SH-SY5Y (cell line): Measurements from ENCODE around the gene ST8SIA6.

Experiments used
- GATA2 ChIP-seq: IDR thresholded peaks from 2 replicates; pipeline ENCODE4 v1.6.1; 2011; ENCODE audit warnings: mild to moderate bottlenecking, low read depth, low read length
- GATA3 ChIP-seq: IDR thresholded peaks from 2 replicates; pipeline ENCODE4 v1.6.1; 2011; ENCODE audit warnings: low read depth, mild to moderate bottlenecking, low read length, moderate library complexity

ST8SIA6 gene

GRCh38 chr10:17422931-17423330 lies 31.5 kb downstream of the ST8SIA6 start:
- TF ChIP-seq GATA3: no peak
- no peak for TF ChIP-seq GATA2

GRCh38 chr10:17418249-17418648 lies 36.1 kb downstream of the ST8SIA6 start:
- TF ChIP-seq GATA2 (no peak), GATA3 (no peak)

- TF ChIP-seq GATA2 (no peak), GATA3 (no peak)
Observed at GRCh38 chr10:17416442-17417211, 37.8 kb downstream of the ST8SIA6 start.

- TF ChIP-seq GATA3: no peak
- no peak for TF ChIP-seq GATA2
Observed at GRCh38 chr10:17415046-17415658, 39.2 kb downstream of the ST8SIA6 start.

- TF ChIP-seq GATA3: no peak
- TF ChIP-seq GATA2: no peak
Observed at GRCh38 chr10:17414484-17414883, 39.9 kb downstream of the ST8SIA6 start.

- TF ChIP-seq GATA2: no peak
- TF ChIP-seq GATA3: no peak
Observed at GRCh38 chr10:17413876-17414275, 40.5 kb downstream of the ST8SIA6 start.

- TF ChIP-seq GATA3 (no peak), GATA2 (no peak)
Observed at GRCh38 chr10:17412323-17412722, 42.1 kb downstream of the ST8SIA6 start.

- TF ChIP-seq GATA2: no peak
- no peak for TF ChIP-seq GATA3
Observed at GRCh38 chr10:17410907-17411306, 43.5 kb downstream of the ST8SIA6 start.

GRCh38 chr10:17409170-17409733 lies 45.1 kb downstream of the ST8SIA6 start:
- TF ChIP-seq GATA3 (no peak), GATA2 (no peak)

GRCh38 chr10:17407047-17407446 lies 47.3 kb downstream of the ST8SIA6 start:
- TF ChIP-seq GATA3: no peak
- no peak for TF ChIP-seq GATA2

- TF ChIP-seq GATA2 (no peak), GATA3 (no peak)
Observed at GRCh38 chr10:17406036-17406834, 48.2 kb downstream of the ST8SIA6 start.

GRCh38 chr10:17403161-17403560 lies 51.2 kb downstream of the ST8SIA6 start:
- TF ChIP-seq GATA3 (no peak), GATA2 (no peak)

- TF ChIP-seq GATA3 (no peak), GATA2 (no peak)
Observed at GRCh38 chr10:17396004-17396403, 58.4 kb downstream of the ST8SIA6 start.

- TF ChIP-seq GATA2: no peak
- TF ChIP-seq GATA3: no peak
Observed at GRCh38 chr10:17394854-17395253, 59.5 kb downstream of the ST8SIA6 start.

GRCh38 chr10:17387861-17388503 lies 66.4 kb downstream of the ST8SIA6 start:
- TF ChIP-seq GATA3 (no peak), GATA2 (no peak; the same call in 1 of the 2 replicates)
